CD14-positive monocyte (primary cell): Measurements from ENCODE around the gene FXYD2. TPM values are rescaled to one million over a fixed set of nuclear protein-coding genes. Genes with fewer than 3 reads are reported as not detected.

ENCODE experiments used
- DNase-seq, 3 donors: peaks; one replicate each; pipeline ENCODE4 v3.0.0-alpha.2; 2011 to 2022
- H2AFZ ChIP-seq: 2 replicates; pipeline ENCODE4 v1.6.0; 2012; ENCODE audit warnings: mild to moderate bottlenecking, low read depth, low read length, inconsistent platforms; ENCODE audit not compliant: insufficient read depth, poor library complexity, severe bottlenecking
- H3K27ac ChIP-seq, 2 donors: 1 replicate in 1 of 2; 2 replicates in 1 of 2; pipeline ENCODE4 v1.5.1; 2012 to 2013; ENCODE audit warnings: low read length in 2 of 2, control low read depth in 1 of 2, inconsistent platforms in 1 of 2, low read depth in 1 of 2, mild to moderate bottlenecking in 1 of 2
- H3K27me3 ChIP-seq, 2 donors: one replicate each; pipeline versions ENCODE4 v1.6.0 to v1.6.1; 2011 to 2013; ENCODE audit warnings: low read length in 2 of 2; ENCODE audit not compliant: control insufficient read depth in 2 of 2, insufficient read depth in 2 of 2
- H3K36me3 ChIP-seq, 2 donors: replicated peaks in 1 of 2; 1 replicate in 1 of 2; 2 replicates in 1 of 2; pipeline versions ENCODE4 v1.5.1 to v1.6.1; 2012 to 2013; ENCODE audit warnings: low read length in 2 of 2, control low read depth in 1 of 2, inconsistent platforms in 1 of 2, mild to moderate bottlenecking in 1 of 2; ENCODE audit not compliant: insufficient read depth in 2 of 2, control insufficient read depth in 1 of 2
- H3K4me1 ChIP-seq, 2 donors: 1 replicate in 1 of 2; 2 replicates in 1 of 2; pipeline versions ENCODE4 v1.5.1 to v1.6.1; 2012 to 2013; ENCODE audit warnings: low read length in 2 of 2, control low read depth in 1 of 2, inconsistent platforms in 1 of 2, mild to moderate bottlenecking in 1 of 2, moderate library complexity in 1 of 2; ENCODE audit not compliant: insufficient read depth in 2 of 2, control insufficient read depth in 1 of 2
- H3K4me2 ChIP-seq: replicated peaks from 2 replicates; pipeline ENCODE3; 2012; ENCODE audit warnings: low read length, moderate library complexity, mild to moderate bottlenecking; ENCODE audit not compliant: poor library complexity, severe bottlenecking; ENCODE audit errors: extremely low read depth
- H3K4me3 ChIP-seq, 3 experiments: fragments of 200-600 bp in 1 of 3; sonication (generic) in 1 of 3; replicated peaks in 1 of 3; 1 replicate in 2 of 3; 2 replicates in 1 of 3; pipeline ENCODE4 v1.5.1; 2011 to 2013; ENCODE audit warnings: low read length in 3 of 3, mild to moderate bottlenecking in 3 of 3, control low read depth in 2 of 3, low read depth in 2 of 3, inconsistent platforms in 1 of 3, moderate library complexity in 1 of 3
- H3K79me2 ChIP-seq: 2 replicates; pipeline ENCODE4 v1.6.0; 2012; ENCODE audit warnings: mild to moderate bottlenecking, control low read depth, inconsistent platforms, low read length, moderate library complexity; ENCODE audit not compliant: insufficient read depth
- H3K9ac ChIP-seq: 2 replicates; pipeline ENCODE4 v1.6.0; 2017; ENCODE audit warnings: low read length, mild to moderate bottlenecking; ENCODE audit not compliant: insufficient read depth, poor library complexity, severe bottlenecking
- H3K9me3 ChIP-seq, 2 donors: replicated peaks in 1 of 2; 1 replicate in 1 of 2; 2 replicates in 1 of 2; pipeline versions ENCODE4 v1.5.1 to v1.6.1; 2012 to 2013; ENCODE audit warnings: low read length in 2 of 2, control low read depth in 1 of 2; ENCODE audit not compliant: control insufficient read depth in 1 of 2, insufficient read depth in 1 of 2
- H4K20me1 ChIP-seq: 2 replicates; pipeline ENCODE4 v1.6.0; 2012; ENCODE audit warnings: mild to moderate bottlenecking, low read length, control low read depth, moderate library complexity; ENCODE audit not compliant: insufficient read depth
- H3K27ac Mint-ChIP-seq, 7 donors: one replicate each; pipeline ENCODE4 v1.8.0; 2020; ENCODE audit warnings: mild to moderate bottlenecking in 7 of 7, mixed read lengths in 7 of 7, moderate library complexity in 6 of 7, inconsistent platforms in 2 of 7
- H3K27me3 Mint-ChIP-seq, 3 donors: one replicate each; pipeline ENCODE4 v1.8.0; 2021 to 2022; ENCODE audit warnings: low read depth in 3 of 3, mild to moderate bottlenecking in 3 of 3, mixed read lengths in 3 of 3, moderate library complexity in 3 of 3, inconsistent platforms in 1 of 3
- H3K36me3 Mint-ChIP-seq, 2 donors: one replicate each; pipeline ENCODE4 v1.8.0; 2020; ENCODE audit warnings: mixed read lengths in 2 of 2, inconsistent platforms in 1 of 2, mild to moderate bottlenecking in 1 of 2
- H3K4me1 Mint-ChIP-seq: one replicate; pipeline ENCODE4 v1.8.0; 2020; ENCODE audit warnings: mild to moderate bottlenecking, mixed read lengths
- H3K4me3 Mint-ChIP-seq, 2 donors: one replicate each; pipeline ENCODE4 v1.8.0; 2020; ENCODE audit warnings: mild to moderate bottlenecking in 2 of 2, mixed read lengths in 2 of 2, moderate library complexity in 1 of 2
- H3K9me3 Mint-ChIP-seq, 7 donors: one replicate each; pipeline ENCODE4 v1.8.0; 2020 to 2022; ENCODE audit warnings: mixed read lengths in 7 of 7, mild to moderate bottlenecking in 6 of 7, moderate library complexity in 6 of 7, inconsistent platforms in 2 of 7
- WGBS: methylation state at CpG from one replicate; pipeline ENCODE4 v1.1.5; 2013; ENCODE audit warnings: missing lambda C conversion rate; ENCODE audit not compliant: insufficient coverage; 5-methylcytosine and 5-hydroxymethylcytosine counted together
- intact Hi-C, 2 donors: fragments of 100-400 bp; cut with micrococcal nuclease; formaldehyde crosslinking; loops; one replicate each; pipeline versions ENCODE4 v1.15.0 to v1.15.1; 2023
- polyA plus RNA-seq, 3 donors: library from polyadenylated mRNA; depleted of rRNA in 1 of 3; unstranded in 2 of 3; stranded (reverse) in 1 of 3; fragments of 300-500 nt in 2 of 3; fragments of >200 nt in 1 of 3; fragmentation: Illumina TruSeq in 2 of 3; gene quantifications; 1 replicate in 2 of 3; 2 replicates in 1 of 3; pipeline ENCODE4 v1.2.3, GENCODE V29; 2012 to 2021
- TF ChIP-seq, protein P1 (sequence below): fragments of 200-600 bp; IDR thresholded peaks from one replicate; pipeline ENCODE4 v1.8.0; 2022; ENCODE audit warnings: antibody characterized with exemption, mild to moderate bottlenecking

Gene FXYD2
- polyA plus RNA-seq, 3 donors: 0.96 to 4.4 (median 2.5) TPM

DNA sequence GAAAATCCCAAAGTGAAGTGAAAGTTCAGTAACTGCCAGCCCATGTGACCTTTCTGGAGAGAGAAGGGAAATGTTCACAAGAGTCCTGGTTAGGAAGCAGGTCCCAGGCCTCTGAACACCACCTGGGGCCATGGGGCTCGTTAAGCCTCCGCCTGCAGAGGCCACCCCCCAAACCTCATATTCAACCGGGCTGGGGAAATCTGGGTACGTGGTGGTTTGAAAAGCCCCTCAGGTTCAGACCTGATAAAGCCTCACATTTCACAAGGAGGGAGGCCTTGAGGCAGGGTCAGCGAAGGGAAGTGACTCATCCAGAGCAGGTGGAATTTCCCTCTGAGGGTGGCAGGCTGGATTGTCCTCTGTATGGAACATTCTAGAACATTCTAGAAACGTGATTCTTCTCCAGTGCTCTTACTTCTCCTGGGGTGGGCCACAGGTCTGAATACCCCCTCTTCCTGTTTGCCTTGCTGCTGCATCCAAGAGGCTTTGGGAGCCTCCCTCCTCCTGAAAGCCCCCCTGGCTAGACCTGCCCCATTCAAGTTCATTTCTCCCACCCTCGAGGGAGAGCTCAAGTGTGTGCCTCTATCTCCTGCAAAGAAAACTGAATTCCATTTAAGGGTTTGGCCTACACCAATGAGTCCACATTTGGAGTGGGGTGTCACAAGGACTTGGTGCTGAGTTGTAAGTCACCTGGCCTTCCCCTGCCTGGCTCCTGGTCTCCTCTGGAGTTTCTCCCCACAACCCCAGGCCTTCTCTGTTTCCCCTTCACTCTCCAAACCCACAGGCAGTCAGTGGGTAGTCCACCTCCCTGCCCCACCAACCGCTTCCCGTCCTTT is 6.3 kb downstream of the FXYD2 start:
- Mint-ChIP-seq H3K27ac (peak overlapping the region; percentile 95 to 99 (median 99)), H3K36me3 (no peaks in the 10 kb centered on the region), H3K4me1 (peaks cover 67% of the 10 kb centered on the region), H3K27me3 (peaks cover 0 to 1% (median 0%) of the 10 kb centered on the region in 3 donors), H3K9me3 (peaks cover 0 to 2% (median 0%) of the 10 kb centered on the region in 7 donors), H3K4me3 (peak overlapping the region in 1 of 2 donors; percentile 31)
- Histone ChIP-seq H3K4me2 (no peak overlapping the region), H3K36me3 (no peaks in the 10 kb centered on the region), H3K4me3 (no peak overlapping the region), H3K27ac (peak overlapping the region; percentile 99 to 100), H3K79me2 (no peaks in the 10 kb centered on the region), H3K4me1 (peaks cover 73 to 77% of the 10 kb centered on the region in 2 donors), H3K27me3 (no peaks in the 10 kb centered on the region), H4K20me1 (no peaks in the 10 kb centered on the region), H2AFZ (no peak overlapping the region), H3K9ac (peak overlapping the region; percentile 79), H3K9me3 (no peaks in the 10 kb centered on the region)
- TF ChIP-seq, protein P1, sequence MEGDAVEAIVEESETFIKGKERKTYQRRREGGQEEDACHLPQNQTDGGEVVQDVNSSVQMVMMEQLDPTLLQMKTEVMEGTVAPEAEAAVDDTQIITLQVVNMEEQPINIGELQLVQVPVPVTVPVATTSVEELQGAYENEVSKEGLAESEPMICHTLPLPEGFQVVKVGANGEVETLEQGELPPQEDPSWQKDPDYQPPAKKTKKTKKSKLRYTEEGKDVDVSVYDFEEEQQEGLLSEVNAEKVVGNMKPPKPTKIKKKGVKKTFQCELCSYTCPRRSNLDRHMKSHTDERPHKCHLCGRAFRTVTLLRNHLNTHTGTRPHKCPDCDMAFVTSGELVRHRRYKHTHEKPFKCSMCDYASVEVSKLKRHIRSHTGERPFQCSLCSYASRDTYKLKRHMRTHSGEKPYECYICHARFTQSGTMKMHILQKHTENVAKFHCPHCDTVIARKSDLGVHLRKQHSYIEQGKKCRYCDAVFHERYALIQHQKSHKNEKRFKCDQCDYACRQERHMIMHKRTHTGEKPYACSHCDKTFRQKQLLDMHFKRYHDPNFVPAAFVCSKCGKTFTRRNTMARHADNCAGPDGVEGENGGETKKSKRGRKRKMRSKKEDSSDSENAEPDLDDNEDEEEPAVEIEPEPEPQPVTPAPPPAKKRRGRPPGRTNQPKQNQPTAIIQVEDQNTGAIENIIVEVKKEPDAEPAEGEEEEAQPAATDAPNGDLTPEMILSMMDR: peak; percentile 46
- intact Hi-C loops: loop anchor here (2.0 to 5.0 kb wide), 3 partner anchors 169 to 391 kb away; partner anchors contain the start of gene IL10RA (in 1 of the 2)
- peak; percentile 84 to 98 (median 92) for DNase-seq
- whole genome bisulfite sequencing: 71% methylated on average over 3 of the region's 9 CpGs

- Histone ChIP-seq H3K27me3 (no peaks in the 10 kb centered on the region), H3K9me3 (no peaks in the 10 kb centered on the region), H3K79me2 (no peaks in the 10 kb centered on the region), H3K4me2 (no peak overlapping the region), H3K36me3 (no peaks in the 10 kb centered on the region), H3K9ac (peak overlapping the region; percentile 79), H3K4me3 (no peak overlapping the region), H3K27ac (peak overlapping the region; percentile 99 to 100), H4K20me1 (no peaks in the 10 kb centered on the region), H2AFZ (peak overlapping the region; percentile 70), H3K4me1 (peaks cover 69% of the 10 kb centered on the region in 2 donors)
- 37% methylated on average over 8 of the region's 19 CpGs for WGBS
- Mint-ChIP-seq H3K9me3 (peaks cover 0 to 2% (median 0%) of the 10 kb centered on the region in 7 donors), H3K36me3 (no peaks in the 10 kb centered on the region), H3K27me3 (peaks cover 0 to 3% (median 2%) of the 10 kb centered on the region in 3 donors), H3K27ac (peak overlapping the region; percentile 95 to 99 (median 99)), H3K4me1 (peaks cover 60% of the 10 kb centered on the region), H3K4me3 (no peak overlapping the region)
- TF ChIP-seq, protein P1: peak; percentile 99
- intact Hi-C loops: loop anchor here (1.0 to 5.0 kb wide), 4 partner anchors 12 to 390 kb away; partner anchors contain the start of gene IL10RA (in 1 of the 2)
- DNase-seq: peak; percentile 87 to 96 (median 89)
Measured at GRCh38 chr11:117817368-117818040, 7.0 kb downstream of the FXYD2 start.
